A673 (cell line): Measurements from ENCODE around the gene UEVLD.

Experiments
- CTCF ChIP-seq: fragments of 300-800, 200-600 bp; sonication (generic); conservative IDR thresholded peaks from 2 replicates; pipeline ENCODE4 v1.5.1; 2017; ENCODE audit warnings: low read depth, mild to moderate bottlenecking, antibody characterized with exemption, low read length, moderate library complexity, mixed read lengths
- EZH2 ChIP-seq: fragments of 200-600 bp; sonication (generic); IDR thresholded peaks from 2 replicates; pipeline ENCODE4 v1.6.1; 2017; ENCODE audit warnings: borderline replicate concordance, low read depth, mild to moderate bottlenecking, mixed read lengths, antibody characterized with exemption, low read length; ENCODE audit not compliant: poor library complexity, severe bottlenecking

- TF ChIP-seq CTCF (no peak), EZH2 (no peak)
Measured at GRCh38 chr11:18611196-18611595, 22.7 kb upstream of the UEVLD start.
